Inferior parietal cortex (tissue), 1 donor: ENCODE measurements around the gene KPNB1.

ENCODE experiments used
- DNase-seq: peaks from one replicate; pipeline ENCODE4 v3.0.0-alpha.2; 2016; ENCODE audit errors: extremely low spot score

Gene KPNB1

GRCh38 chr17:47728214-47728877 lies 78.6 kb downstream of the KPNB1 start:
- no peak for DNase-seq

GRCh38 chr17:47729476-47729875 lies 79.8 kb downstream of the KPNB1 start:
- DNase-seq, result no peak

- no peak for DNase-seq
Measured at GRCh38 chr17:47730681-47731080, 81.0 kb downstream of the KPNB1 start.

- DNase-seq, result no peak
Measured at GRCh38 chr17:47731396-47731795, 81.7 kb downstream of the KPNB1 start.

- DNase-seq, result no peak
Measured at GRCh38 chr17:47732399-47733046, 82.8 kb downstream of the KPNB1 start.

- DNase-seq, result no peak
Measured at GRCh38 chr17:47733047-47733673, 83.4 kb downstream of the KPNB1 start, which contains the start of gene TBX21. TSS of gene TBX21 (plus strand) at chr17:47733236. CDS start at chr17:47733455, 219 bp downstream.

GRCh38 chr17:47733674-47734410 lies 84.1 kb downstream of the KPNB1 start:
- no peak for DNase-seq

GRCh38 chr17:47735139-47735464 lies 85.4 kb downstream of the KPNB1 start:
- DNase-seq, result no peak
